HEK293T (cell line): ENCODE data around the gene DR1.

ENCODE experiments used
- CTCF ChIA-PET: fragments of 350-600 bp; formaldehyde crosslinking; extraction: SDS; loops from one replicate; lab custom pipeline; 2021; ENCODE audit warnings: antibody characterized with exemption, inconsistent platforms; lab: Yijun Ruan, JAX
- POLR2A ChIA-PET: fragments of 350-600 bp; formaldehyde crosslinking; extraction: SDS; loops from one replicate; lab custom pipeline; 2020; ENCODE audit warnings: antibody characterized with exemption, inconsistent platforms; lab: Yijun Ruan, JAX
- DNase-seq: peaks from one replicate; pipeline ENCODE4 v3.0.0; 2012; ENCODE audit warnings: mixed read lengths; ENCODE audit errors: extremely low spot score
- ARNT ChIP-seq: fragments of 450-650 bp; IDR thresholded peaks from 2 replicates; pipeline ENCODE4 v1.6.1; 2017; ENCODE audit warnings: mild to moderate bottlenecking
- BHLHE40 ChIP-seq: fragments of 450-650 bp; IDR thresholded peaks from 2 replicates; pipeline ENCODE4 v1.6.1; 2016; ENCODE audit warnings: mild to moderate bottlenecking, moderate library complexity, borderline replicate concordance
- CTBP1 ChIP-seq: fragments of 450-650 bp; IDR thresholded peaks from 2 replicates; pipeline ENCODE4 v1.6.1; 2016; ENCODE audit warnings: borderline replicate concordance
- ELF4 ChIP-seq: fragments of 450-650 bp; IDR thresholded peaks from 2 replicates; pipeline ENCODE4 v1.6.1; 2017; ENCODE audit warnings: antibody characterized with exemption
- FOXA1 ChIP-seq: fragments of 450-650 bp; IDR thresholded peaks from 2 replicates; pipeline ENCODE4 v1.6.1; 2016; ENCODE audit warnings: mild to moderate bottlenecking
- FOXK2 ChIP-seq: fragments of 450-650 bp; IDR thresholded peaks from 2 replicates; pipeline ENCODE4 v1.6.1; 2016; ENCODE audit warnings: mild to moderate bottlenecking
- FOXM1 ChIP-seq: fragments of 450-650 bp; IDR thresholded peaks from 2 replicates; pipeline ENCODE4 v1.6.1; 2017; ENCODE audit warnings: mild to moderate bottlenecking, borderline replicate concordance
- HDGF ChIP-seq: fragments of 450-650 bp; IDR thresholded peaks from 2 replicates; pipeline ENCODE4 v1.6.1; 2017; ENCODE audit warnings: antibody characterized with exemption, borderline replicate concordance
- L3MBTL2 ChIP-seq: fragments of 450-650 bp; conservative IDR thresholded peaks from 2 replicates; pipeline ENCODE4 v1.6.1; 2016; ENCODE audit warnings: mild to moderate bottlenecking
- LEF1 ChIP-seq: fragments of 450-650 bp; IDR thresholded peaks from 2 replicates; pipeline ENCODE4 v1.6.1; 2017; ENCODE audit warnings: mild to moderate bottlenecking, borderline replicate concordance
- NFRKB ChIP-seq: fragments of 450-650 bp; IDR thresholded peaks from 2 replicates; pipeline ENCODE4 v1.6.1; 2016; ENCODE audit warnings: mild to moderate bottlenecking, moderate library complexity
- PKNOX1 ChIP-seq: fragments of 450-650 bp; IDR thresholded peaks from 2 replicates; pipeline ENCODE4 v1.6.1; 2016
- SP1 ChIP-seq: fragments of 450-650 bp; IDR thresholded peaks from 2 replicates; pipeline ENCODE4 v1.6.1; 2017
- SUZ12 ChIP-seq: fragments of 450-650 bp; IDR thresholded peaks from 2 replicates; pipeline ENCODE4 v1.6.1; 2016; ENCODE audit warnings: mild to moderate bottlenecking
- TARDBP ChIP-seq: fragments of 450-650 bp; IDR thresholded peaks from 2 replicates; pipeline ENCODE4 v1.6.1; 2016
- ZNF384 ChIP-seq: fragments of 450-650 bp; IDR thresholded peaks from 2 replicates; pipeline ENCODE4 v1.6.1; 2016

DR1 gene

GRCh38 chr1:93344886-93345632 lies 648 bp upstream of the DR1 start:
- no peak for DNase-seq
- ChIA-PET CTCF (no interaction called here), POLR2A (interaction anchor here (1.0 to 2.7 kb wide), 17 partner anchors 9 to 499 kb away, joined by 3 to 40 read pairs (median 5); partner anchors contain the start of gene MTF2)
- no peak for TF ChIP-seq HDGF
- TF ChIP-seq NFRKB, result peak; percentile 48; the same call in 1 of the 2 replicates
- TF ChIP-seq CTBP1, result no peak
- TF ChIP-seq L3MBTL2, result no peak
- TF ChIP-seq FOXM1, result no peak
- TF ChIP-seq ZNF384, result peak; percentile 51
- no peak for TF ChIP-seq ARNT
- TF ChIP-seq SUZ12, result no peak
- TF ChIP-seq FOXA1, result no peak
- no peak for TF ChIP-seq FOXK2
- no peak for TF ChIP-seq BHLHE40
- no peak for TF ChIP-seq SP1
- no peak for TF ChIP-seq ELF4
- TF ChIP-seq LEF1, result no peak
- TF ChIP-seq PKNOX1, result no peak
- TF ChIP-seq TARDBP, result no peak

- DNase-seq, result peak; percentile 27
- CTCF ChIA-PET, result interaction anchor here (0.7 kb wide), 1 partner anchor 47 kb away, joined by 3 read pairs; no protein-coding TSS in a partner anchor
- POLR2A ChIA-PET, result interaction anchor here (1.8 to 2.7 kb wide), 3 partner anchors 11 to 267 kb away, joined by 6 to 40 read pairs (median 7); partner anchors contain the start of gene MTF2
- no peak for TF ChIP-seq ZNF384
Measured at GRCh38 chr1:93346421-93346993, 800 bp downstream of the DR1 start.

- CTCF ChIA-PET, result no interaction called here
- no peak for DNase-seq
- POLR2A ChIA-PET, result interaction anchor here (2.7 kb wide), 1 partner anchor 12 kb away, joined by 40 read pairs; no protein-coding TSS in a partner anchor
- no peak for TF ChIP-seq HDGF
- no peak for TF ChIP-seq FOXK2
- no peak for TF ChIP-seq BHLHE40
- no peak for TF ChIP-seq ELF4
- TF ChIP-seq CTBP1, result no peak
- TF ChIP-seq L3MBTL2, result no peak
- TF ChIP-seq FOXM1, result no peak
- TF ChIP-seq ZNF384, result no peak
- TF ChIP-seq NFRKB, result no peak
Measured at GRCh38 chr1:93347334-93347899, 1.7 kb downstream of the DR1 start.

DNA sequence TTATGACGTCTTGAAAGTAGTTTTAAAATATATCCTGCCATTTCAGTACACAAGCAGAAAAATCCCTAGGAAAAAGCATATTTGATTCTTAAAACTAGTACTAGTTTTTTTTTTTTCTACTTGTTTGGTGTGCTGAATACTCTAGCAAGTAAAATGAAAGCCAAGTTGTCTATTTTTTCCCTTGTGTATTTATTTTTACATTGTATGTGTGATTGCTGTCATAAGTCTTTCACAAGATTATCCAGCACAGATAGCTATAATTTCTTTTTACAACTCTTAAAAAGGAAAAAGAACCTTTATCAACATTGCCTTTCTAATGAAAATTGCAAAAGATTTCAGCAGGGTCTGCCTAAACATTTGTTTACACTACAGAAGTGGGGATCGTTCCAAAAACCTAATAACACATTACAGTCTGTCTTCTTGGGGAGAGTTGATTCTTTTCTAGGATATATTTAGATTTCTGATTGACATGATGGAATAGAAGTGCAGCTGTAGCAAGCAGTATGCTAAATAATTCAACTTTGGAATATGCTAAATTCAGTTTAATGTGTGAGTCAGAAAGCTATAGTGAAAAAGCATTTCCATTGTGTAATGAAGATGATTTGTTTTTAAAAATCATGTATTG lies 2.5 kb downstream of the DR1 start:
- TF ChIP-seq HDGF (no peak), BHLHE40 (no peak), NFRKB (no peak), PKNOX1 (peak; percentile 46), CTBP1 (no peak)
- ChIA-PET POLR2A (no interaction called here), CTCF (no interaction called here)
- no peak for DNase-seq

GRCh38 chr1:93349231-93350135 lies 3.8 kb downstream of the DR1 start:
- TF ChIP-seq SUZ12 (no peak), ZNF384 (no peak), PKNOX1 (no peak), ELF4 (no peak), L3MBTL2 (no peak), FOXK2 (no peak), FOXM1 (no peak), TARDBP (no peak), CTBP1 (no peak), NFRKB (no peak), ARNT (no peak), FOXA1 (no peak), BHLHE40 (no peak), HDGF (no peak), SP1 (no peak), LEF1 (no peak)
- CTCF ChIA-PET, result no interaction called here
- POLR2A ChIA-PET, result no interaction called here
- no peak for DNase-seq
